ENCODE data around the gene PPP6R1. TPM values are rescaled to one million over a fixed set of nuclear protein-coding genes. Genes with fewer than 3 reads are reported as not detected.
"Not testable (repeated sequence)": the region's sequence is repeated elsewhere in the genome, so short reads cannot be mapped to it uniquely, and the experiment has no call there.

PPP6R1 gene
- total RNA-seq, 1 experiment from 2014 or later, result 131 TPM

GRCh38 chr19:55224679-55225414 lies 34.0 kb downstream of the PPP6R1 start:
- DNase-seq (ENCODE audit: low spot score), result not testable (repeated sequence)

- no peak for DNase-seq (ENCODE audit: low spot score)
These were observed 34.7 kb downstream of the PPP6R1 start for GRCh38 chr19:55224038-55224665.

GRCh38 chr19:55223291-55224037 lies 35.4 kb downstream of the PPP6R1 start:
- no peak for DNase-seq (ENCODE audit: low spot score)

GRCh38 chr19:55220525-55220924 lies 38.3 kb downstream of the PPP6R1 start:
- no peak for DNase-seq (ENCODE audit: low spot score)

- peak; percentile 99 for DNase-seq (ENCODE audit: low spot score)
These were observed 42.2 kb downstream of the PPP6R1 start for GRCh38 chr19:55216461-55217198.

DNA sequence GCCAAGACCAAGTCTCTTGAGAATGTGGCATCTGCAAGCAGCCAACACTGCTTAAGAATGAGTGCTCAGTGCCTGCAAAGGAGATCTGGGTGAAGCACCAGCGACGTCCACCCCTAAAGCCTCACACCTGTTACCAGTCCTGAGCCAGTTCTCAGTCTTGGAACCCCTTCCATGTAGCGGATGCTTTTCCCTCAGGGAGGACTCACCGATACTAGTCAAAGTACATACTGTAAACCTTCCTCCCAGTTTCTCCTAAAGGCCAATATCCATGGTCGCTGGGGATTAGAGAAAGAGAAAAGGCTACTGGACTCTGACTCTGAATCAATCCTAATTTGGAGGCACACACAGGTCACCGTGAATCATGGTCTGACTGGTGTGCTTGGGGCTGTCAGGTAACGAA lies 45.3 kb downstream of the PPP6R1 start:
- DNase-seq (ENCODE audit: low spot score), result no peak

GRCh38 chr19:55212447-55212846 lies 46.4 kb downstream of the PPP6R1 start:
- DNase-seq (ENCODE audit: low spot score), result peak; percentile 98

- DNase-seq (ENCODE audit: low spot score), result peak; percentile 95
These were observed 48.9 kb downstream of the PPP6R1 start for GRCh38 chr19:55209693-55210472.

DNA sequence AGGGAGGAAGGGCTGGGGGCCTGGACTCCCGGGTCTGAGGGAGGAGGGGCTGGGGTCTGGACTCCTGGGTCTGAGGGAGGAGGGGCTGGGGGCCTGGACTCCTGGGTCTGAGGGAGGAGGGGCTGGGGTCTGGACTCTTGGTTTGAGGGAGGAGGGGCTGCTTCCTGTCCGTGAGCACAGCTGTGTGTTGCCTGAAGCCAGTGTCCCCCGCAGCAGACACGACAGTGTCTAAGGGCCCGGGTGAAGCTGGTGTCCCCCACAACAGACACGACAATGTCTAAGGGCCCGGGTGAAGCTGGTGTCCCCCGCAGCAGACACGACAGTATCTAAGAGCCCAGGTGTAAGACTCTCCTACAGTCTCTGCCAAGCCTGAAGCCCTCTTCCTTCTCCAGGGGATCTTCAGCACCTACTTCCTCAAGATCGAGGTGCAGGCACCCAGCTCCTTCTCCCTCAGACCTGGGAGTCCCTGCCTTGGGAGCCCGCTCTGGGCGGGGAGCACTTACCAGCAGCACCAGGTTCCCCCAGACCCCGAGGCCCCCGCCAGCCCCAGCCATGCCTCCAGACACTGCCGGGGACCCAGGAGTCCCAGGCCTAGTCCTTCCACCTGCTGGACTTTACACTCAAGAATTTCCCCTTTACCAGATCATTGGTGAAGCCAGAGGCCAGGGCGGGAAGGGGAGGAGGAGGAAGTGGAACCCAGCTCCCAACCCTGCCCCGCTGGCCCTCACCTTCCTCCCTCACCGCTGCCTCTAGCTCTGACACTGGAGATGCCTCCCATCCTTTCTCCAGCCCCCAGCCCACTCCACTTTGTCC lies 49.7 kb downstream of the PPP6R1 start, which contains the start of gene PTPRH:
Gene PTPRH, minus strand, starts transcription at position 622 of the 813 bp plus-strand sequence. Its CDS starts 68 bp downstream, at position 554.
- DNase-seq (ENCODE audit: low spot score), result peak; percentile 95

DNA sequence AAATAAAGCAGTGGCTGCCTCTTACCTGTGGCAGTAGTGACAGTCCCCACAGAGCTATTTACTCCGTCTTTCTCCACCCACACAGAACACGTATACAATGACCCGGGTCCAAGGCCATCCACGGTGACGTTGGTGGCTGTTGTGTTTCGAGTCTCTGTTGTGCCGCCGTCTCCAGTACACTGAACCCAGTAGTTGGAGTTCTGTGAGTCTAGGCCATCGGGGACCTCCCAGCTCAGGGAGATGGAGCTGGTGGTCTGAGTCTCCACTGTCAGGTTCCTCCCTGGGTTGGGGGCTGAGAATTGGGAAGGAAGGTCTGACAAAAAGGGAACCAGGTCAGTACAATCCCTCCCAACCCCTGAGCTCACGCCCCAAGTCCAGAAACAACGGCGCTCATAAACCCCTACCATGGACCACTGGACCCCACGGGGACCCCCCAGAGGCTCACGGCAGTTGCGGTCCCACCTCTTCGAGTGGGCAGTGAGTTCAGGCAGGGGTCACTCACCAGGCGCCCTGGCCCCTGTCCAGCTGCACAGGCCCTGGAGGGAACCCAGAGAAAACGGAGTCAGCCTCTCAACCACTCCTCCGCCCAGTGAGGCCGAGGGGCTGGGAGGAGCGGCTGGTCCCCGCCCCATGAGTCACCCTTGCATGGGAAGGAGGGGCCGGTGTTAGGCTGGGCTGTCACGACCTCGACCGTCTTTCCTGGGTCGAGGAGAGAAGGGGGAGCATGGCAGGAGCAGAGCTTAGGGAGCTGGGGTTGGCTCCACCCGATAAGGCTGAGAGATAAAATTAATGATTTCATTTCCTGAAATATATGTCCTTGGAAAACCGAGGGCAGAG lies 51.9 kb downstream of the PPP6R1 start:
- DNase-seq (ENCODE audit: low spot score), result peak; percentile 99

- DNase-seq (ENCODE audit: low spot score), result peak; percentile 35
These were observed 56.6 kb downstream of the PPP6R1 start for GRCh38 chr19:55202199-55202598.

GRCh38 chr19:55199620-55200204 lies 59.1 kb downstream of the PPP6R1 start:
- no peak for DNase-seq (ENCODE audit: low spot score)

DNA sequence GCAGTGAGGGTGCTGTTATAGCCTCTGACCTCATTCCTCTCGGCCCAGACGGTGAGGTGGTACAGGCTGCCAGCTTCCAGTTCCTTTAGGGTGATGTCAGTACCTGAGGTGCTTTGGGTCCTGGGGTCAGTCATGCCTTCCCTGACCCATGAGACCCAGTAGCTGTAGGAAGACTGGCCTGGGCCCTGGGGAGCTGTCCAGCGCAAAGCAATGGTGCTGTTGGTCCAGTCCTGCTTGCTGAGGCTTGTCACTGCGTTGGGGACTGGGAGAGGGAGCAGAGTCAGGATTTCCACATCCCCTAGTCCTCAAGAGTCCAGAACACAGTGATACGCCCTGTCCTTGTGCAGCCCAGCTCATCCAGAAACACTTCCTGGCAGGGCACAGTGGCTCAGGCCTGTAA lies 60.2 kb downstream of the PPP6R1 start:
- DNase-seq (ENCODE audit: low spot score), result no peak

- DNase-seq (ENCODE audit: low spot score), result no peak
These were observed 61.3 kb downstream of the PPP6R1 start for GRCh38 chr19:55197528-55197927.

GRCh38 chr19:55196803-55197202 lies 62.0 kb downstream of the PPP6R1 start:
- peak; percentile 51 for DNase-seq (ENCODE audit: low spot score)

GRCh38 chr19:55193481-55193880 lies 65.3 kb downstream of the PPP6R1 start:
- DNase-seq (ENCODE audit: low spot score), result no peak

- DNase-seq (ENCODE audit: low spot score), result no peak
These were observed 69.4 kb downstream of the PPP6R1 start for GRCh38 chr19:55189403-55189835.

- no peak for DNase-seq (ENCODE audit: low spot score)
These were observed 70.2 kb downstream of the PPP6R1 start for GRCh38 chr19:55188625-55189024.

DNA sequence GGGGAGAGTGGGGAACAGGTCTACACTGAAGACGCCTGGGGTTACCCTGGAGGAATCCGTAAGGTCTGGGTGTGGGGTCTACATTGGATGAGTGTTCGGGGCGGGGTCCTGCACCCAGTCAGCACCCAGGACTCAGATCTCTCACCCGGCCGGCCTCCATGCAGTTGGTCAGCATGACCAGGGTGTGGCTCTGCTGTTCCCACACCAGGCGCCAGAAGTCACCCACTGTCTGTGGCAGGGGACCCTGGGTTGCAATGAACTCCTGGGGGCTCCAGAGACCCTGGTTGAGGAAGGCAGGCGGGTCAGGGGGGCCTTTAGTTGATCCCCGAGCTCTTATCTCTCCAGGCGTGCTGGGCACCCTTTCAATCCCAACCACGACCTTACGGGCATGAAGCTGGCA lies 72.7 kb downstream of the PPP6R1 start:
- no peak for DNase-seq (ENCODE audit: low spot score)

Data from HT-29 (cell line).